Fibroblast of lung (primary cell): ENCODE results near the gene CACNA1E. TPM values are rescaled to one million over a fixed set of nuclear protein-coding genes. Genes with fewer than 3 reads are reported as not detected.

Experiments used
- DNase-seq, 2 donors: peaks; one replicate each; pipeline versions ENCODE4 v3.0.0 to v3.0.0-alpha.2; 2010; ENCODE audit warnings: low read depth in 2 of 2
- H2AFZ ChIP-seq: 2 replicates; pipeline ENCODE4 v1.5.1; 2012; ENCODE audit warnings: low read length, control low read depth, inconsistent platforms
- H3K27ac ChIP-seq: 2 replicates; pipeline ENCODE4 v1.5.1; 2011; ENCODE audit warnings: low read length, control low read depth; ENCODE audit not compliant: insufficient read depth
- H3K27me3 ChIP-seq: 2 replicates; pipeline ENCODE4 v1.5.1; 2011; ENCODE audit warnings: mild to moderate bottlenecking, low read length; ENCODE audit not compliant: control insufficient read depth, insufficient read depth
- H3K36me3 ChIP-seq: 2 replicates; pipeline ENCODE4 v1.5.1; 2011; ENCODE audit warnings: low read length; ENCODE audit not compliant: control insufficient read depth, insufficient read depth
- H3K4me1 ChIP-seq: 2 replicates; pipeline ENCODE4 v1.5.1; 2011; ENCODE audit warnings: low read length; ENCODE audit not compliant: control insufficient read depth, insufficient read depth; ENCODE audit errors: extremely low read depth
- H3K4me2 ChIP-seq: 2 replicates; pipeline ENCODE4 v1.5.1; 2011; ENCODE audit warnings: low read length, control low read depth; ENCODE audit not compliant: insufficient read depth; ENCODE audit errors: extremely low read depth
- H3K4me3 ChIP-seq, 4 experiments: fragments of 200-600 bp in 1 of 4; sonication (generic) in 1 of 4; replicated peaks in 1 of 4; 2 replicates each; pipeline ENCODE4 v1.5.1; 2011 to 2016; ENCODE audit warnings: low read length in 4 of 4, low read depth in 3 of 4, mild to moderate bottlenecking in 3 of 4, control low read depth in 2 of 4, inconsistent platforms in 1 of 4, mixed read lengths in 1 of 4; ENCODE audit not compliant: insufficient read depth in 1 of 4; ENCODE audit errors: control extremely low read depth in 1 of 4
- H3K79me2 ChIP-seq: 2 replicates; pipeline ENCODE4 v1.5.1; 2012; ENCODE audit warnings: mild to moderate bottlenecking, low read length, inconsistent platforms; ENCODE audit not compliant: control insufficient read depth, insufficient read depth
- H3K9ac ChIP-seq: 2 replicates; pipeline ENCODE4 v1.5.1; 2011; ENCODE audit warnings: mild to moderate bottlenecking, low read length, control low read depth; ENCODE audit not compliant: insufficient read depth
- H3K9me3 ChIP-seq: 2 replicates; pipeline ENCODE4 v1.5.1; 2012; ENCODE audit warnings: low read depth, low read length; ENCODE audit not compliant: control insufficient read depth, insufficient read depth
- H4K20me1 ChIP-seq: 2 replicates; pipeline ENCODE4 v1.5.1; 2011; ENCODE audit warnings: low read length; ENCODE audit not compliant: control insufficient read depth, insufficient read depth; ENCODE audit errors: extremely low read depth
- CTCF ChIP-seq, 2 donors: IDR thresholded peaks in 1 of 2; conservative IDR thresholded peaks in 1 of 2; 1 replicate in 1 of 2; 2 replicates in 1 of 2; pipeline ENCODE4 v1.5.1; 2011 to 2012; ENCODE audit warnings: low read length in 2 of 2, control low read depth in 1 of 2, inconsistent platforms in 1 of 2, low read depth in 1 of 2, mild to moderate bottlenecking in 1 of 2
- EZH2 ChIP-seq: IDR thresholded peaks from 2 replicates; pipeline ENCODE4 v1.5.1; 2012; ENCODE audit warnings: low read length, control low read depth, mild to moderate bottlenecking; ENCODE audit errors: missing control alignments
- polyA plus RNA-seq, 2 donors: library from polyadenylated mRNA; depleted of rRNA in 1 of 2; stranded (reverse) in 1 of 2; unstranded in 1 of 2; fragments of >200 nt; gene quantifications; 2 replicates each; pipeline ENCODE4 v1.2.1, GENCODE V29; 2011 to 2012; ENCODE audit warnings: missing spikeins in 1 of 2
- total RNA-seq: library from RNA; depleted of rRNA; stranded (reverse); fragments of >200 nt; gene quantifications from 2 replicates; pipeline ENCODE4 v1.2.1, GENCODE V29; 2014

Gene CACNA1E
- total and polyA plus RNA-seq, 2 donors (not counting 1 experiment from before 2014, with no cell fraction given) = 0.01 TPM; not detected in 1

- H3K4me1 ChIP-seq = no peaks in the 10 kb centered on the region
- no peak overlapping the region for H3K4me3 ChIP-seq
- TF ChIP-seq CTCF (conservative IDR thresholded peaks at IDR 0.05 in 1 of 2, IDR thresholded peaks at IDR 0.05 in 1 of 2; ENCODE audit: low read depth in 1 of 2, low read length in 2 of 2) (no peak), EZH2 (no peak)
Measured at GRCh38 chr1:181475580-181475979, 7.7 kb upstream of the CACNA1E start.

GRCh38 chr1:181476581-181476980 is 6.7 kb upstream of the CACNA1E start:
- no peak for TF ChIP-seq EZH2
- no peak for TF ChIP-seq CTCF (conservative IDR thresholded peaks at IDR 0.05 in 1 of 2, IDR thresholded peaks at IDR 0.05 in 1 of 2; ENCODE audit: low read depth in 1 of 2, low read length in 2 of 2)
- Histone ChIP-seq H3K36me3 (no peaks in the 10 kb centered on the region), H3K4me1 (no peaks in the 10 kb centered on the region), H4K20me1 (no peaks in the 10 kb centered on the region), H2AFZ (no peak overlapping the region), H3K4me3 (no peak overlapping the region), H3K79me2 (no peaks in the 10 kb centered on the region), H3K4me2 (no peak overlapping the region), H3K9me3 (no peaks in the 10 kb centered on the region), H3K9ac (no peak overlapping the region), H3K27ac (no peak overlapping the region), H3K27me3 (no peaks in the 10 kb centered on the region)
- no peak for DNase-seq

More at GRCh38 chr1:181475580-181475979, 7.7 kb upstream of the CACNA1E start:
- no peak overlapping the region for H3K27ac ChIP-seq
- no peaks in the 10 kb centered on the region for H3K36me3 ChIP-seq
- H3K79me2 ChIP-seq = no peaks in the 10 kb centered on the region
- H3K9ac ChIP-seq = no peak overlapping the region
- H2AFZ ChIP-seq = no peak overlapping the region
- H3K9me3 ChIP-seq = no peaks in the 10 kb centered on the region
- no peak for DNase-seq
- no peak overlapping the region for H3K4me2 ChIP-seq
- no peaks in the 10 kb centered on the region for H4K20me1 ChIP-seq
- no peaks in the 10 kb centered on the region for H3K27me3 ChIP-seq

GRCh38 chr1:181478306-181478705 is 5.0 kb upstream of the CACNA1E start:
- no peaks in the 10 kb centered on the region for H3K27me3 ChIP-seq
- no peaks in the 10 kb centered on the region for H4K20me1 ChIP-seq
- H3K4me2 ChIP-seq = no peak overlapping the region
- no peaks in the 10 kb centered on the region for H3K4me1 ChIP-seq
- no peaks in the 10 kb centered on the region for H3K9me3 ChIP-seq
- no peaks in the 10 kb centered on the region for H3K79me2 ChIP-seq
- no peak for TF ChIP-seq EZH2
- TF ChIP-seq CTCF (conservative IDR thresholded peaks at IDR 0.05 in 1 of 2, IDR thresholded peaks at IDR 0.05 in 1 of 2; ENCODE audit: low read depth in 1 of 2, low read length in 2 of 2) = no peak
- H3K4me3 ChIP-seq = no peak overlapping the region
- H2AFZ ChIP-seq = no peak overlapping the region
- H3K9ac ChIP-seq = no peak overlapping the region
- no peaks in the 10 kb centered on the region for H3K36me3 ChIP-seq
- DNase-seq = no peak
- H3K27ac ChIP-seq = no peak overlapping the region
